H4 (cell line): ENCODE data around the gene WWOX. TPM values are rescaled to one million over a fixed set of nuclear protein-coding genes. Genes with fewer than 3 reads are reported as not detected.
A peak's percentile ranks its signal among the peaks of the same experiment; 100 is the strongest.

ENCODE experiments used
- DNase-seq: peaks from one replicate; pipeline ENCODE4 v3.0.0-alpha.2; 2015; ENCODE audit warnings: low spot score
- total RNA-seq: library from RNA; depleted of rRNA; stranded (reverse); fragments of >200 nt; shearing (Covaris generic); gene quantifications from 2 replicates; pipeline ENCODE4 v1.2.3, GENCODE V29; 2014

WWOX gene
- total RNA-seq, 1 experiment from 2014 or later, result 25.4 TPM

DNA sequence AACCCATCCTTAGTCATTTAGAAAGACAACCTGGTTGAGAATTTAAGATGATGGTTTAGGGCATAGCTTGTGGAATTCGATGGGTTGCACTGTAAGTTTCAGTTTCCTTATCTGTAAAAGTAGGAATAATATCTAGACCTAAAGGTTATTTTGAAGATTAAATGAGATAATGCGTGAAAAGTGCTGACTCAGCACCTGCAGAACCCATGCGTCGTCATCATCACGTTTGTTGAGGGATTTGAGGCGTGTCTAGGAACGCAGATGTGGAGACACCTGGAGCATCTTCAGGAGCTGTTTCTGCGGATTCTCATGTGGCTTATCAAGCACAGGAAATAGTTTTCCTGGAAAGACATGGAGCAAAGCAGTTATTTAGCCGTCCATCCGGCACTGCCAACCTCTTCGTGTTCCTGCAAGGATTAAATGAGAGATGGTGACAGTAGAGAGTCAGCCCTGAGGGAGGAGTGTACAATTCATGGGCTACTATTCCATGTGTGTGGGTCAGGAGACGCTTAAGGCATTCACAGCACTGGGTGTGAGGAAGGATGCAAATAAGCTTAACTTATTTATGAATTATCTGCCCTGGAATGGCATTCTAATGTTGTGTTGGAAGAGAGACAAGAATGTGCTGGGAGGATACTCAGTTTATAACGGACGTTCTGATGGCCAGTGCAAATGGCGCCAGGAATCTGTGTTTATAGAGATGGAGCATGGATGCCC, 965.0 kb downstream of the WWOX start:
- DNase-seq, result no peak

DNA sequence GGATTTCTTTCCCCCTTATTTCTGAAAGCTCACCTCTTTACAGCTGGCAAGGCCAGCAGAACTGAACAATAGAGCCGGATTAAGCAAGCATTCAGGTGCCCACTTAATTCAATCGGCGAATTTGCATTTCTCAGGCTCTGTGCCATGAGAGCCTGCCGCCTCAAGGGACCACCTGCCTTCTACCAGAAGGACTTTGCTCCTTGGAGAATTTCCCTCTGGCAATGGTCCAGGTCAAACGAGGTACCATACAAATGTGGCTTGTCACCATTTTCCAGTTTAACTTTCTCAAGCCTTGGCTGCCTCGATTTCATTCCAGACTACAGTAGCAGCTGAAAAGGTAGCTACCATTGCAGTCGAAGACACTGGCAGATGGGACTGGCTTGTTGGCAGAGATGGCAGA, 967.1 kb downstream of the WWOX start:
- DNase-seq, result no peak

- peak; percentile 11 for DNase-seq
Observed at GRCh38 chr16:79067600-79067999, 968.1 kb downstream of the WWOX start.

DNA sequence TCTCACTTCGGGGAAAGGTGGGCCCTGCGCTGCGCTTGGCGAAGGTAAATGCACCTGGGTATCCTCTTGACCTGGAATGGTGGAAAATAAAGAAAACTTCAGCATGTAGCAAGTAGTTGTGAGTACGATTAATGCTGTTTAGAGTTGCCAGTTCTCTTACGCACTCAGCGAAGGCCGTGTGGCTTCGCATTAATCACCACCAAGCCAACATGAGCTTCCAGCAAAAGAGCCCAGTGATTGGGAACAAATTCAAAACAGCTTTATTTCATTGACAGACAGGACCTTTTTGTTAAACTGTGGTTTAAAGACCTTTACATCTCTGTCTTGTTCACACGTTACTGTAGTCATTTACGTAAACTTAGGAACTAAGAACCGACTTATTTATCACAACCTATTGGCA, 969.7 kb downstream of the WWOX start:
- no peak for DNase-seq

GRCh38 chr16:79069633-79070032, 970.2 kb downstream of the WWOX start:
- DNase-seq, result no peak

- DNase-seq, result no peak
Observed at GRCh38 chr16:79071424-79071823, 972.0 kb downstream of the WWOX start.

DNA sequence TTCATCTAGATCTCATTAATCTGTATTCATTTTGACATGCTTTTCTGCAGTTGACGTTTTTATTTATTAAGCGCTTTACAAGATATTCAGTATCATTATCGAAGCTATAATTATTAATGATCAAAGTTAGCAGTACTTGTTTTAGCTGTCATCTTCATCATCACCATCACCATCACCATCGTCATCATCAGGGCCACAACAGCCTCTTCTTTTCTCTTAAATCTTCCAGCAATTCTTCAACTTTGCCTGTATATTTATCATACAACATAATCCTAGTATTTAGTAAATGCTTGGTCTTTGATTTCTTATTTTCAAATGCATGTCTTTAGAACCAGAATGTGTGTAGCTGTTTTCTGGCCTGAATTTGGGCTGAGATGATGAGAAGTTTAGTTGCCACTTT, 973.1 kb downstream of the WWOX start:
- no peak for DNase-seq

DNA sequence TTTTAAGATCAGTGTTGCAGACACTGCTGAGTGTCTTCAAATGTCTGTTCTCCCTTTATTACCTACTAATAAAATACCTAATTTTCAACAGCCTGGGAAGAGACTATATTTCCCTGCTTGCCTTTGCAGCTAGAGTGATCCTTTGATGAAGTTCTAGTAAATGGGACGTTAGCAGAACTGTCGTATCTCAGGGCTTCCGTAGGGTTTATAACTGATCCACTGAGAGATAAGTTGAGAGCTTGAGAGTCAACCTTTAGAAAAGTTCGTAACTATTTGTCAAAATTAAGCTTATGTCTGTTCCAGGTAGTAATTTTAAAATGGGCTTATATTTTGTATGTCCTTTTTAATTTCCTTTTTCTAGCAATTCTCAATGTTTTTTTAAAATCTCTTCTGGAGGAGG, 974.1 kb downstream of the WWOX start:
- DNase-seq, result no peak

- DNase-seq, result no peak
Observed at GRCh38 chr16:79074541-79074940, 975.1 kb downstream of the WWOX start.

DNA sequence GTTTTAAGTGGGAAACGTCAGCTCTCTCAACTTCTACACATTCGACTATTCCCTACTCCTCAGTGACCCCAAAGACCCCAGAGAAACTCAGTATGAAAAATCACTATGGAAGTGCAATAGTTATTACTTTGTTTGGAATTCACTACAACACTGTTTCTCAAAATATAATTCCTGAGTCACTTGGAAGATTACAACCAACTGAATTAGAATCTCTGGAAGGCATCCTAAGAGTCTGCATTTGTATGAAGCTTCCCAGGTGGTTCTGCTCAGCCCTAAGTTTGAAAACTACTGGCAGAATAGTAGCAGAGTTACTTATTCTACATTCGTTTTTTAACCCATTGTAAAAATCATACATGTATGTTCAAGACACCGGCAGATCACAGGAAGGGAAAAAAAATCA, 975.5 kb downstream of the WWOX start:
- no peak for DNase-seq

GRCh38 chr16:79076047-79076767, 976.8 kb downstream of the WWOX start:
- no peak for DNase-seq

- DNase-seq, result no peak
Observed at GRCh38 chr16:79077346-79077745, 977.9 kb downstream of the WWOX start.

GRCh38 chr16:79079656-79080420, 980.4 kb downstream of the WWOX start:
- no peak for DNase-seq

DNA sequence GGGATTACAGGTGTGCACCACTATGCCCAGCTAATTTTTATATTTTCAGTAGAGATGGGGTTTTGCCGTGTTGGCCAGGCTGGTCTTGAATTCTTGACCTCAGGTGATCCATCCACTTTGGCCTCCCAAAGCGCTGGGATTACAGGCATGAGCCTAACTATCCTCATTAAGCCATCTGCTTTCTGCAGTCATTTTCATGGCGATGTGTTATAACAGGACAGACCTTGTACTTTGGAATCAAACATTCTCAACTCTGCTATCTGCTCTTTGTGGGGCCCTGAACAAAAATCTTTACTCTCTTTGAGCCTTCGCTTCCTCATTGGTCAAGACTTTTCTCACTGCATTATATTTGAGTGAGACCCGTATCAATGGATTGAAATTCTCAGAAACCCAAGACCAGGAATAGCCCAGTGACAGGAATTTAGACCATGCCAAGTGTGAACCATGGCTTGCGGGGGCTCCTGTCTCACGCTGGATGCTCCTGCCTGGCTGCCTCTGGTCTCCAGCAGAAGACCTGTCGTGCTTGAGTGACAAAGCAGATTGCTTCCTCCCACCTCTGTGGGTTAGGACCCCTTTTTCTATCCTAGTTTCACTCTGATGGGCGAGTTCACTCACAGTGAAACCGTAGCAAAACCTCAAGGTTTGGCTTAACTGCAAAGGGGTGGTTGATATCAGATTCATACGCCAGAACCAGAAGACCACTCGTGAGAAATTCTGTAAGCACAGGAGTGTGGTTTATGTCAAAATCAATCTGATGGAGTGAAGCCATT, 982.0 kb downstream of the WWOX start:
- DNase-seq, result no peak

GRCh38 chr16:79082970-79083369, 983.5 kb downstream of the WWOX start:
- no peak for DNase-seq

DNA sequence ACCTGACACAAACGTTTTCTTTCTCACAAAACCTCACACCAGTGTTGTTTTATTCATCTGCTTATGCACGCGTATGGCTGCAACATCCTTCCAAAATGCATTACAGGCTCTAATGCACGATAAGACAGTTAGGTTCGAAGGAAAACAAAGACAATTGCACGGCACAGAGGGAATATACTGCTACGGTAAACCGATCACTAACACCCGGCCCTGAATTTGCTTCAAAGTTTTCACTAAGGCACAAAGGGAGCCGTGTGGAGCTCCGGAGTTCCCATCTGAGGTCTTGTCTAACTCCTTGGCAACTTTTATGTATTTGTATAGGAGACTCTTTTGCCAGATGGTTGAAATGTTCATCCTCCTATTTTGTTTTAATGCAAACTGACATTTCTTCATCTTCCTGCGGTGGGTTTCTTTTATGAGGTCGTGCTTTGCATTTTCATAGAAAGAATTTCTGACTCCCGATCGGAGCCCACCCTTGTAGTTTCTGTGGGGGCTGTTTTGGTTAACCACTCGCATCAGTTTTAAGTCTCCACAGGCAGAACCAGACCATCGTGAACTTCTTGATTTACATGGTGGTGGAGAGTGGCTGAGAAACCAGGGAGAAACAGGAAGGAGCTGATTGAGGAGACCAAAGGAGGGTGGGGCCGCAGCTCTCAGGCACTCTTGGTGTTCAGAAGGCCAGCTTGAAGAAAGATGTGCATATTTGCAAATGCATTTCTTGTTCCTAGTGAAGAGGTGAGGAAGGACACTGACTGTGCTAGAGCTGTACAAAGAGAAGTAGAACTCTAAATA, 984.2 kb downstream of the WWOX start:
- DNase-seq, result no peak

DNA sequence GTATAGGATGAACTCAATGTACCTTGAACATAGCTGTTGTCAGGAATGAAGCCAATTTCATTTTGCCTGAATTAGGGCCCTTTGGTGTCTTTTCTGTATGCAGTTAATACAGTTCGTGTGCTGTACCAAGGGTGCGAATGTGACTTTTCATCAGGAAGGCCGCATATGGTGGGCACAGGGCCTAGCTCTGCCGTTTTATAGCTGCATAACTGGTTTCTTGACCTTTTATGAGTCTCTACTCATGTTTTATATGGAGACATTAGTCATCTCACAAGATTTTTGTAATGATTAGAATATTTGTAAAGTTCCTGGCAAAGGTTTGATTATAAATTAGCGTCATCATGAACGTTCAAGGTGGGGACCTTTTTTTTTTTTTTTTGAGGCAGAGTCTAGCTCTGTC, 989.5 kb downstream of the WWOX start:
- no peak for DNase-seq

GRCh38 chr16:79089735-79090284, 990.4 kb downstream of the WWOX start:
- peak; percentile 84 for DNase-seq

GRCh38 chr16:79090966-79091365, 991.5 kb downstream of the WWOX start:
- no peak for DNase-seq

- no peak for DNase-seq
Observed at GRCh38 chr16:79092846-79093245, 993.4 kb downstream of the WWOX start.

GRCh38 chr16:79093554-79093967, 994.1 kb downstream of the WWOX start:
- DNase-seq, result peak; percentile 13
